Measurements from ENCODE around the gene SLC28A1. TPM values are rescaled to one million over a fixed set of nuclear protein-coding genes. Genes with fewer than 3 reads are reported as not detected.

Gene SLC28A1
- total RNA-seq, 1 experiment from 2014 or later, result not detected

DNA sequence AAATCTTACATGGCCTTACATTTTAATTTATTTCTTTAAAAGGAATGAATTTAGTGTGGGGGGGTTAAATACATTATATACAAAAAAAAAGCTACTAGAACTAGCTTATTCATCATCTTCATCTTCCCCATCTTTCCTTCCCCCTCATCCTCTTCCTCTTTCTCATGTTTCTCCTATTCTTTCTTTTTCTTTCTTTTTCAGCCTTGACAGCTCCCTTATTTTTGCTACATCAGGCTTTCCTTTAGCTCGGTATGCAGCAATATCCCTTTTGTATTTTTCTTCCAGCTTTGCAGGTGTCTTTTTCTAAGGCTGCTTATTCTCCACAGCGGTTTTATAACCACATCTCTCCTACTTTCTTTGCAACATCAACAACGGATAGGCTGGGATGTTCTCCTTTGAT, 55.9 kb downstream of the SLC28A1 start:
- DNase-seq (ENCODE audit: low read depth, low spot score), result no peak
- Histone ChIP-seq H4K20me1 (ENCODE audit: insufficient read depth) (no peaks in the 10 kb centered on the region), H3K4me1 (ENCODE audit: control insufficient read depth in 1 of 2, insufficient read depth in 2 of 2, low read length in 2 of 2) (no peaks in the 10 kb centered on the region), H3K27me3 (ENCODE audit: insufficient read depth, low read length) (no peaks in the 10 kb centered on the region), H3K79me2 (ENCODE audit: insufficient read depth, low read length) (no peaks in the 10 kb centered on the region), H3K4me3 (replicated peaks in 1 of 2; ENCODE audit: low read depth in 1 of 2, low read length in 2 of 2) (no peak overlapping the region), H3K4me2 (ENCODE audit: low read length) (no peak overlapping the region), H3K9me2 (ENCODE audit: insufficient read depth) (no peaks in the 10 kb centered on the region), H3K9me3 (ENCODE audit: control insufficient read depth in 1 of 2, insufficient read depth in 1 of 2, low read depth in 1 of 2, low read length in 2 of 2) (no peaks in the 10 kb centered on the region), H3K27ac (ENCODE audit: low read depth, low read length) (no peak overlapping the region), H2AFZ (ENCODE audit: low read depth, low read length, poor library complexity, severe bottlenecking) (no peak overlapping the region), H3K36me3 (ENCODE audit: control insufficient read depth in 1 of 2, insufficient read depth in 2 of 2, low read length in 2 of 2) (no peaks in the 10 kb centered on the region), H3K9ac (ENCODE audit: low read length) (no peak overlapping the region)
- RAD21 ChIA-PET (ENCODE audit: low non-redundant PET in 1 of 2, low total read pairs in 2 of 2, uncharacterized antibody in 2 of 2, unreplicated experiment in 2 of 2), result no interaction called here
- CTCF ChIA-PET, result no interaction called here
- intact Hi-C loops (cut with micrococcal nuclease), result no loop called here
- POLR2A ChIA-PET, result no interaction called here
- TF ChIP-seq, protein P1, sequence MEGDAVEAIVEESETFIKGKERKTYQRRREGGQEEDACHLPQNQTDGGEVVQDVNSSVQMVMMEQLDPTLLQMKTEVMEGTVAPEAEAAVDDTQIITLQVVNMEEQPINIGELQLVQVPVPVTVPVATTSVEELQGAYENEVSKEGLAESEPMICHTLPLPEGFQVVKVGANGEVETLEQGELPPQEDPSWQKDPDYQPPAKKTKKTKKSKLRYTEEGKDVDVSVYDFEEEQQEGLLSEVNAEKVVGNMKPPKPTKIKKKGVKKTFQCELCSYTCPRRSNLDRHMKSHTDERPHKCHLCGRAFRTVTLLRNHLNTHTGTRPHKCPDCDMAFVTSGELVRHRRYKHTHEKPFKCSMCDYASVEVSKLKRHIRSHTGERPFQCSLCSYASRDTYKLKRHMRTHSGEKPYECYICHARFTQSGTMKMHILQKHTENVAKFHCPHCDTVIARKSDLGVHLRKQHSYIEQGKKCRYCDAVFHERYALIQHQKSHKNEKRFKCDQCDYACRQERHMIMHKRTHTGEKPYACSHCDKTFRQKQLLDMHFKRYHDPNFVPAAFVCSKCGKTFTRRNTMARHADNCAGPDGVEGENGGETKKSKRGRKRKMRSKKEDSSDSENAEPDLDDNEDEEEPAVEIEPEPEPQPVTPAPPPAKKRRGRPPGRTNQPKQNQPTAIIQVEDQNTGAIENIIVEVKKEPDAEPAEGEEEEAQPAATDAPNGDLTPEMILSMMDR (IDR thresholded peaks at IDR 0.05 in 2 of 3, conservative IDR thresholded peaks at IDR 0.05 in 1 of 3; ENCODE audit: borderline replicate concordance in 1 of 3, insufficient read depth in 1 of 3, low read depth in 2 of 3, low read length in 2 of 3), result no peak
- TF ChIP-seq, protein P2, sequence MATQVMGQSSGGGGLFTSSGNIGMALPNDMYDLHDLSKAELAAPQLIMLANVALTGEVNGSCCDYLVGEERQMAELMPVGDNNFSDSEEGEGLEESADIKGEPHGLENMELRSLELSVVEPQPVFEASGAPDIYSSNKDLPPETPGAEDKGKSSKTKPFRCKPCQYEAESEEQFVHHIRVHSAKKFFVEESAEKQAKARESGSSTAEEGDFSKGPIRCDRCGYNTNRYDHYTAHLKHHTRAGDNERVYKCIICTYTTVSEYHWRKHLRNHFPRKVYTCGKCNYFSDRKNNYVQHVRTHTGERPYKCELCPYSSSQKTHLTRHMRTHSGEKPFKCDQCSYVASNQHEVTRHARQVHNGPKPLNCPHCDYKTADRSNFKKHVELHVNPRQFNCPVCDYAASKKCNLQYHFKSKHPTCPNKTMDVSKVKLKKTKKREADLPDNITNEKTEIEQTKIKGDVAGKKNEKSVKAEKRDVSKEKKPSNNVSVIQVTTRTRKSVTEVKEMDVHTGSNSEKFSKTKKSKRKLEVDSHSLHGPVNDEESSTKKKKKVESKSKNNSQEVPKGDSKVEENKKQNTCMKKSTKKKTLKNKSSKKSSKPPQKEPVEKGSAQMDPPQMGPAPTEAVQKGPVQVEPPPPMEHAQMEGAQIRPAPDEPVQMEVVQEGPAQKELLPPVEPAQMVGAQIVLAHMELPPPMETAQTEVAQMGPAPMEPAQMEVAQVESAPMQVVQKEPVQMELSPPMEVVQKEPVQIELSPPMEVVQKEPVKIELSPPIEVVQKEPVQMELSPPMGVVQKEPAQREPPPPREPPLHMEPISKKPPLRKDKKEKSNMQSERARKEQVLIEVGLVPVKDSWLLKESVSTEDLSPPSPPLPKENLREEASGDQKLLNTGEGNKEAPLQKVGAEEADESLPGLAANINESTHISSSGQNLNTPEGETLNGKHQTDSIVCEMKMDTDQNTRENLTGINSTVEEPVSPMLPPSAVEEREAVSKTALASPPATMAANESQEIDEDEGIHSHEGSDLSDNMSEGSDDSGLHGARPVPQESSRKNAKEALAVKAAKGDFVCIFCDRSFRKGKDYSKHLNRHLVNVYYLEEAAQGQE (IDR thresholded peaks at IDR 0.05; ENCODE audit: low read depth), result no peak
- no peak for TF ChIP-seq SRF (IDR thresholded peaks at IDR 0.05; ENCODE audit: low read depth)
- no peak for TF ChIP-seq ZNF274 (IDR thresholded peaks at IDR 0.05; ENCODE audit: low read depth, low read length)
- TF ChIP-seq, protein P3, sequence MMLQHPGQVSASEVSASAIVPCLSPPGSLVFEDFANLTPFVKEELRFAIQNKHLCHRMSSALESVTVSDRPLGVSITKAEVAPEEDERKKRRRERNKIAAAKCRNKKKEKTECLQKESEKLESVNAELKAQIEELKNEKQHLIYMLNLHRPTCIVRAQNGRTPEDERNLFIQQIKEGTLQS (IDR thresholded peaks at IDR 0.05), result no peak
- no peak for TF ChIP-seq TCF7L2 (IDR thresholded peaks at IDR 0.05; ENCODE audit: borderline replicate concordance, extremely low read depth, insufficient read depth, insufficient read length)
- TF ChIP-seq, protein P4, sequence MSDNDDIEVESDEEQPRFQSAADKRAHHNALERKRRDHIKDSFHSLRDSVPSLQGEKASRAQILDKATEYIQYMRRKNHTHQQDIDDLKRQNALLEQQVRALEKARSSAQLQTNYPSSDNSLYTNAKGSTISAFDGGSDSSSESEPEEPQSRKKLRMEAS (IDR thresholded peaks at IDR 0.05), result no peak
- TF ChIP-seq POLR2A (IDR thresholded peaks at IDR 0.05; ENCODE audit: borderline replicate concordance, extremely low read depth, insufficient read depth, insufficient read length), result no peak
- TF ChIP-seq YY1 (IDR thresholded peaks at IDR 0.05; ENCODE audit: extremely low read depth, insufficient replicate concordance, low read depth, low read length), result no peak
- no peak for TF ChIP-seq POLR2AphosphoS5 (IDR thresholded peaks at IDR 0.05; ENCODE audit: low read depth, low read length)
- TF ChIP-seq, protein P5, sequence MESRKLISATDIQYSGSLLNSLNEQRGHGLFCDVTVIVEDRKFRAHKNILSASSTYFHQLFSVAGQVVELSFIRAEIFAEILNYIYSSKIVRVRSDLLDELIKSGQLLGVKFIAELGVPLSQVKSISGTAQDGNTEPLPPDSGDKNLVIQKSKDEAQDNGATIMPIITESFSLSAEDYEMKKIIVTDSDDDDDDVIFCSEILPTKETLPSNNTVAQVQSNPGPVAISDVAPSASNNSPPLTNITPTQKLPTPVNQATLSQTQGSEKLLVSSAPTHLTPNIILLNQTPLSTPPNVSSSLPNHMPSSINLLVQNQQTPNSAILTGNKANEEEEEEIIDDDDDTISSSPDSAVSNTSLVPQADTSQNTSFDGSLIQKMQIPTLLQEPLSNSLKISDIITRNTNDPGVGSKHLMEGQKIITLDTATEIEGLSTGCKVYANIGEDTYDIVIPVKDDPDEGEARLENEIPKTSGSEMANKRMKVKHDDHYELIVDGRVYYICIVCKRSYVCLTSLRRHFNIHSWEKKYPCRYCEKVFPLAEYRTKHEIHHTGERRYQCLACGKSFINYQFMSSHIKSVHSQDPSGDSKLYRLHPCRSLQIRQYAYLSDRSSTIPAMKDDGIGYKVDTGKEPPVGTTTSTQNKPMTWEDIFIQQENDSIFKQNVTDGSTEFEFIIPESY (IDR thresholded peaks at IDR 0.05; ENCODE audit: extremely low read depth, insufficient replicate concordance, low read length), result no peak
- TF ChIP-seq RAD21 (IDR thresholded peaks at IDR 0.05; ENCODE audit: low read depth), result no peak
- TF ChIP-seq JUND (IDR thresholded peaks at IDR 0.05), result no peak
- TF ChIP-seq SIN3A (IDR thresholded peaks at IDR 0.05; ENCODE audit: low read depth), result no peak
- TF ChIP-seq CBX3 (IDR thresholded peaks at IDR 0.05; ENCODE audit: low read depth), result no peak
- TF ChIP-seq EZH2phosphoT487 (IDR thresholded peaks at IDR 0.05; ENCODE audit: borderline replicate concordance), result no peak
- no peak for ATAC-seq
- no TSS peak for BruUV-seq (replicated peaks)
